Measurements from ENCODE around the gene CLMP.

- TF ChIP-seq POLR2AphosphoS5 (IDR thresholded peaks at IDR 0.05; ENCODE audit: low read depth, low read length) (no peak), POLR2A (IDR thresholded peaks at IDR 0.05; ENCODE audit: low read depth, low read length) (no peak), TAF1 (IDR thresholded peaks at IDR 0.05; ENCODE audit: borderline replicate concordance, low read depth, low read length) (no peak)
Observed at GRCh38 chr11:123103326-123103980, 91.6 kb downstream of the CLMP start.
